GM10266 (cell line): ENCODE data around the gene LYVE1.

Experiments used
- DNase-seq: peaks from one replicate; pipeline ENCODE4 v3.0.0; 2012; ENCODE audit errors: extremely low spot score
- CTCF ChIP-seq: IDR thresholded peaks from 2 replicates; pipeline ENCODE4 v1.5.1; 2012; ENCODE audit warnings: mild to moderate bottlenecking, low read depth; ENCODE audit not compliant: control insufficient read depth, insufficient read depth; ENCODE audit errors: missing control alignments

LYVE1 gene

GRCh38 chr11:10581481-10582019, 13.1 kb upstream of the LYVE1 start:
- no peak for DNase-seq
- TF ChIP-seq CTCF, result no peak

- no peak for DNase-seq
- no peak for TF ChIP-seq CTCF
These were observed 12.2 kb upstream of the LYVE1 start for GRCh38 chr11:10580623-10581022.

- TF ChIP-seq CTCF, result no peak
These were observed 11.2 kb upstream of the LYVE1 start for GRCh38 chr11:10579700-10580099.

GRCh38 chr11:10576035-10576398, 7.6 kb upstream of the LYVE1 start:
- no peak for TF ChIP-seq CTCF

More at GRCh38 chr11:10579700-10580099, 11.2 kb upstream of the LYVE1 start:
- no peak for DNase-seq

GRCh38 chr11:10575346-10576034, 7.0 kb upstream of the LYVE1 start:
- DNase-seq, result no peak
- TF ChIP-seq CTCF, result no peak

More at GRCh38 chr11:10576035-10576398, 7.6 kb upstream of the LYVE1 start:
- DNase-seq, result no peak

- no peak for TF ChIP-seq CTCF
- no peak for DNase-seq
These were observed 5.1 kb upstream of the LYVE1 start for GRCh38 chr11:10573556-10573955.

- no peak for TF ChIP-seq CTCF
- DNase-seq, result no peak
These were observed 4.6 kb upstream of the LYVE1 start for GRCh38 chr11:10573028-10573427.
